Measurements from ENCODE around the gene ENGASE.

ENGASE gene

GRCh38 chr17:79027925-79028491, 46.6 kb upstream of the ENGASE start:
- TF ChIP-seq RAD21 (IDR thresholded peaks at IDR 0.05; ENCODE audit: low read depth) (no peak), USF1 (IDR thresholded peaks at IDR 0.05) (no peak), EGR1 (IDR thresholded peaks at IDR 0.05) (no peak), ZBTB7A (IDR thresholded peaks at IDR 0.05; ENCODE audit: low read depth) (no peak), CREB1 (IDR thresholded peaks at IDR 0.05; ENCODE audit: low read depth) (no peak), CEBPB (IDR thresholded peaks at IDR 0.05) (no peak)

- TF ChIP-seq YY1 (IDR thresholded peaks at IDR 0.05; ENCODE audit: low read depth) (no peak), ZBTB7A (IDR thresholded peaks at IDR 0.05; ENCODE audit: low read depth) (no peak), CREB1 (IDR thresholded peaks at IDR 0.05; ENCODE audit: low read depth) (no peak), FOXM1 (IDR thresholded peaks at IDR 0.05; ENCODE audit: borderline replicate concordance, low read depth) (no peak), TAF1 (IDR thresholded peaks at IDR 0.05; ENCODE audit: low read depth) (no peak), USF1 (IDR thresholded peaks at IDR 0.05) (no peak), NFIC (IDR thresholded peaks at IDR 0.05) (no peak), MAX (IDR thresholded peaks at IDR 0.05) (no peak), RAD21 (IDR thresholded peaks at IDR 0.05; ENCODE audit: low read depth) (no peak), EGR1 (IDR thresholded peaks at IDR 0.05) (no peak), REST (IDR thresholded peaks at IDR 0.05; ENCODE audit: low read depth) (no peak), TEAD4 (IDR thresholded peaks at IDR 0.05) (no peak), CEBPB (IDR thresholded peaks at IDR 0.05) (no peak)
Observed at GRCh38 chr17:79028496-79029326, 45.9 kb upstream of the ENGASE start.

GRCh38 chr17:79029327-79030009, 45.2 kb upstream of the ENGASE start:
- no peak for TF ChIP-seq TCF12 (IDR thresholded peaks at IDR 0.05; ENCODE audit: low read depth)
- no peak for TF ChIP-seq EGR1 (IDR thresholded peaks at IDR 0.05)
- no peak for TF ChIP-seq ZBTB7A (IDR thresholded peaks at IDR 0.05; ENCODE audit: low read depth)
- no peak for TF ChIP-seq FOXM1 (IDR thresholded peaks at IDR 0.05; ENCODE audit: borderline replicate concordance, low read depth)
- no peak for TF ChIP-seq NFIC (IDR thresholded peaks at IDR 0.05)
- no peak for TF ChIP-seq MAX (IDR thresholded peaks at IDR 0.05)
- no peak for TF ChIP-seq REST (IDR thresholded peaks at IDR 0.05; ENCODE audit: low read depth)
- TF ChIP-seq EP300 (IDR thresholded peaks at IDR 0.05; ENCODE audit: borderline replicate concordance) = no peak
- no peak for TF ChIP-seq RAD21 (IDR thresholded peaks at IDR 0.05; ENCODE audit: low read depth)

- TF ChIP-seq TAF1 (IDR thresholded peaks at IDR 0.05; ENCODE audit: low read depth) (no peak), CREB1 (IDR thresholded peaks at IDR 0.05; ENCODE audit: low read depth) (no peak), EGR1 (IDR thresholded peaks at IDR 0.05) (no peak), USF1 (IDR thresholded peaks at IDR 0.05) (no peak), ZBTB7A (IDR thresholded peaks at IDR 0.05; ENCODE audit: low read depth) (no peak), TCF12 (IDR thresholded peaks at IDR 0.05; ENCODE audit: low read depth) (no peak)
Observed at GRCh38 chr17:79031996-79032875, 42.4 kb upstream of the ENGASE start.
